Glutamatergic neuron (in vitro differentiated cells): ENCODE results near the gene DUSP10. TPM values are rescaled to one million over a fixed set of nuclear protein-coding genes. Genes with fewer than 3 reads are reported as not detected.

Experiments
- DNase-seq: peaks from one replicate; pipeline ENCODE4 v3.0.0; 2022
- H3K27ac Mint-ChIP-seq: one replicate; pipeline ENCODE4 v1.8.0; 2020; ENCODE audit warnings: mild to moderate bottlenecking, mixed read lengths, inconsistent platforms; ENCODE audit not compliant: unreplicated experiment
- H3K27me3 Mint-ChIP-seq: one replicate; pipeline ENCODE4 v1.8.0; 2020; ENCODE audit warnings: mild to moderate bottlenecking, moderate library complexity, mixed read lengths, inconsistent platforms; ENCODE audit not compliant: unreplicated experiment
- H3K36me3 Mint-ChIP-seq: one replicate; pipeline ENCODE4 v1.8.0; 2020; ENCODE audit warnings: mild to moderate bottlenecking, mixed read lengths, inconsistent platforms; ENCODE audit not compliant: unreplicated experiment
- H3K4me1 Mint-ChIP-seq: one replicate; pipeline ENCODE4 v1.8.0; 2020; ENCODE audit warnings: mild to moderate bottlenecking, low read depth, mixed read lengths, inconsistent platforms; ENCODE audit not compliant: unreplicated experiment
- H3K4me3 Mint-ChIP-seq: one replicate; pipeline ENCODE4 v1.8.0; 2020; ENCODE audit warnings: mild to moderate bottlenecking, mixed read lengths, inconsistent platforms; ENCODE audit not compliant: unreplicated experiment
- H3K9me3 Mint-ChIP-seq: one replicate; pipeline ENCODE4 v1.8.0; 2020; ENCODE audit warnings: mild to moderate bottlenecking, moderate library complexity, mixed read lengths, inconsistent platforms; ENCODE audit not compliant: unreplicated experiment
- CTCF ChIP-seq: fragments of 200-600 bp; sonication (generic); IDR thresholded peaks from one replicate; pipeline ENCODE4 v1.5.0; 2021; ENCODE audit not compliant: partially characterized antibody, unreplicated experiment
- total RNA-seq: library from RNA; stranded (reverse); fragmentation: NEBNext Ultra II Directional; extraction: Animal tissue kit (Norgen Biotek cat#: 25700); gene quantifications from one replicate; pipeline ENCODE4 v1.2.1, GENCODE V29; 2021; ENCODE audit not compliant: unreplicated experiment

The DUSP10 gene
- total RNA-seq, 1 donor from 2014 or later, result 21.5 TPM

- Mint-ChIP-seq H3K4me1 (no peaks in the 10 kb centered on the region), H3K36me3 (no peaks in the 10 kb centered on the region), H3K27me3 (peaks cover 2% of the 10 kb centered on the region), H3K27ac (no peak overlapping the region), H3K9me3 (no peaks in the 10 kb centered on the region), H3K4me3 (no peak overlapping the region)
- TF ChIP-seq CTCF, result no peak
- no peak for DNase-seq
Observed at GRCh38 chr1:221760911-221761310, 19.0 kb upstream of the DUSP10 start.

GRCh38 chr1:221759436-221759835 lies 17.5 kb upstream of the DUSP10 start:
- TF ChIP-seq CTCF, result no peak
- DNase-seq, result no peak
- H3K9me3 Mint-ChIP-seq, result no peaks in the 10 kb centered on the region
- no peak overlapping the region for H3K27ac Mint-ChIP-seq
- H3K4me3 Mint-ChIP-seq, result no peak overlapping the region
- peaks cover 2% of the 10 kb centered on the region for H3K27me3 Mint-ChIP-seq
- H3K4me1 Mint-ChIP-seq, result no peaks in the 10 kb centered on the region
- no peaks in the 10 kb centered on the region for H3K36me3 Mint-ChIP-seq

GRCh38 chr1:221758455-221758854 lies 16.6 kb upstream of the DUSP10 start:
- Mint-ChIP-seq H3K4me3 (no peak overlapping the region), H3K9me3 (no peaks in the 10 kb centered on the region), H3K27ac (no peak overlapping the region)

DNA sequence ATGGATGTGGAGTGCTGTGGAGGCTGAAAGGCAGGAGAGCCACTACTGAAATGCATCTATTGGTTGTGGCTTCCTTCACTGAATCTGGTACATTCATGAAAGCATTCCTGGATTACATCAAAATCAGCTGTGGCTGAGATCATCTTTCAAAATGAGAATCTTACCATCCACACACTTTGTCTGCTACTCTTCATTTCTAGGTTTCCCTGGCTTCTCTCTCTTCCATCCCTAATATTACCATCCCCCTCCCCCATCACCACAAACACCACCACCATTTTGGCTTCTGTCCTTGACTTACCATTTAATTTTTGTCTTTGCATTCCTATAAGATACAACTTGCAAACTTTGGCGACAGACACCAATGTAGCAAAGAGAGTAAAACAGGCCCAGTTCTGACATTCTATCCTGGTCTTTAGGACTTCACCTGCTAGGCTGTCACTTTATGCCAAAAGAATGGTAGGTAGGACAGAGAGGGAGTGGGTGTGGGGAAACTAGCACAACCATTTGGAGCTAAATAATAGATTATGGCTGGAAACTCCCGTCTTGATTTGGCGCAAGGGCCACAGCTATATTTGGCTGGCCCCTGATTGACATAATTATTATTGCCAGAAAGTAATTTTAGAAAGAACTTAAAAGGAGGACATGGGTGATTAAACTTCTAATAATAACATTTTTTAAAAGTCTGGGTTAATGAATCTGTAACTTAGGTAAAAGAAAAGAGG lies 15.1 kb upstream of the DUSP10 start:
- Mint-ChIP-seq H3K4me3 (no peak overlapping the region), H3K9me3 (no peaks in the 10 kb centered on the region), H3K27me3 (peaks cover 2% of the 10 kb centered on the region), H3K27ac (no peak overlapping the region), H3K4me1 (no peaks in the 10 kb centered on the region), H3K36me3 (no peaks in the 10 kb centered on the region)
- no peak for TF ChIP-seq CTCF
- no peak for DNase-seq

More at GRCh38 chr1:221758455-221758854, 16.6 kb upstream of the DUSP10 start:
- H3K27me3 Mint-ChIP-seq, result peaks cover 2% of the 10 kb centered on the region
- no peak for DNase-seq
- no peak for TF ChIP-seq CTCF
- H3K36me3 Mint-ChIP-seq, result no peaks in the 10 kb centered on the region
- no peaks in the 10 kb centered on the region for H3K4me1 Mint-ChIP-seq

GRCh38 chr1:221753828-221754188 lies 11.9 kb upstream of the DUSP10 start:
- H3K4me1 Mint-ChIP-seq, result peaks cover 1% of the 10 kb centered on the region
- no peak for DNase-seq
- TF ChIP-seq CTCF, result no peak
- no peaks in the 10 kb centered on the region for H3K36me3 Mint-ChIP-seq
- no peaks in the 10 kb centered on the region for H3K9me3 Mint-ChIP-seq
- no peaks in the 10 kb centered on the region for H3K27me3 Mint-ChIP-seq
- no peak overlapping the region for H3K4me3 Mint-ChIP-seq
- no peak overlapping the region for H3K27ac Mint-ChIP-seq
